H1 (cell line): ENCODE results near the gene CABLES2. TPM values are rescaled to one million over a fixed set of nuclear protein-coding genes. Genes with fewer than 3 reads are reported as not detected.

ENCODE experiments used
- CTCF ChIA-PET: fragments of 300-600 bp; sonication (Branson Sonifier 250); formaldehyde crosslinking; loops from one replicate; lab custom pipeline; 2021; ENCODE audit not compliant: partially characterized antibody; lab: Charles Lee
- POLR2A ChIA-PET: fragments of 300-600 bp; sonication (Branson Sonifier 250); formaldehyde crosslinking; loops from one replicate; lab custom pipeline; 2021; ENCODE audit warnings: inconsistent platforms; ENCODE audit not compliant: partially characterized antibody; lab: Charles Lee
- DNase-seq, 2 experiments: peaks; one replicate each; pipeline versions ENCODE4 v3.0.0 to v3.0.0-alpha.2; 2010 to 2022; ENCODE audit warnings: low spot score in 2 of 2, low read depth in 1 of 2, mixed read lengths in 1 of 2
- FAIRE-seq: peaks from 2 replicates; lab custom pipeline; 2011; peaks lifted over from hg19 to GRCh38; lab: Jason Lieb, UNC
- H2AFZ ChIP-seq: 2 replicates; pipeline ENCODE4 v1.8.1; 2012; ENCODE audit warnings: low read length, inconsistent platforms
- H2AK5ac ChIP-seq: 2 replicates; pipeline ENCODE4 v1.6.1; 2013; ENCODE audit warnings: low read depth, low read length
- H2BK120ac ChIP-seq: replicated peaks from 2 replicates; pipeline ENCODE3; 2013; ENCODE audit warnings: low read depth, low read length, inconsistent platforms
- H2BK12ac ChIP-seq: 2 replicates; pipeline ENCODE4 v1.6.1; 2013; ENCODE audit warnings: low read depth, low read length
- H2BK15ac ChIP-seq: 2 replicates; pipeline ENCODE4 v1.6.1; 2013; ENCODE audit warnings: low read length
- H2BK20ac ChIP-seq: 2 replicates; pipeline ENCODE4 v1.6.1; 2013; ENCODE audit warnings: low read length
- H2BK5ac ChIP-seq: 2 replicates; pipeline ENCODE4 v1.6.1; 2013; ENCODE audit warnings: low read depth, low read length
- H3K14ac ChIP-seq: 2 replicates; pipeline ENCODE4 v1.6.1; 2013; ENCODE audit warnings: inconsistent platforms; ENCODE audit not compliant: insufficient read length
- H3K18ac ChIP-seq: 2 replicates; pipeline ENCODE4 v1.6.1; 2013; ENCODE audit warnings: low read length; ENCODE audit errors: extremely low read depth
- H3K23ac ChIP-seq: 2 replicates; pipeline ENCODE4 v1.6.1; 2013; ENCODE audit warnings: inconsistent platforms; ENCODE audit not compliant: insufficient read length
- H3K23me2 ChIP-seq: 2 replicates; pipeline ENCODE4 v1.6.1; 2013; ENCODE audit warnings: low read depth, low read length
- H3K27ac ChIP-seq: 2 replicates; pipeline ENCODE4 v1.6.1; 2011; ENCODE audit warnings: low read depth, low read length, inconsistent platforms
- H3K27me3 ChIP-seq, 4 experiments: replicated peaks in 1 of 4; 1 replicate in 1 of 4; 2 replicates in 3 of 4; pipeline versions ENCODE4 v1.6.1 to v1.8.1; 2011 to 2013; ENCODE audit warnings: low read length in 3 of 4, mild to moderate bottlenecking in 3 of 4, inconsistent platforms in 2 of 4, mixed read lengths in 2 of 4, moderate library complexity in 1 of 4; ENCODE audit not compliant: control insufficient read depth in 3 of 4, insufficient read depth in 3 of 4; ENCODE audit errors: extremely low read depth in 1 of 4
- H3K36me3 ChIP-seq, 4 experiments: 2 replicates each; pipeline versions ENCODE4 v1.6.1 to v1.8.1; 2011 to 2013; ENCODE audit warnings: mild to moderate bottlenecking in 4 of 4, low read length in 3 of 4, moderate library complexity in 2 of 4, control low read depth in 1 of 4, inconsistent platforms in 1 of 4; ENCODE audit not compliant: insufficient read depth in 4 of 4, control insufficient read depth in 2 of 4
- H3K4ac ChIP-seq: replicated peaks from 2 replicates; pipeline ENCODE3; 2013; ENCODE audit warnings: low read length, low read depth, mixed read lengths, inconsistent platforms; ENCODE audit not compliant: insufficient read length
- H3K4me1 ChIP-seq, 4 experiments: replicated peaks in 1 of 4; 1 replicate in 1 of 4; 2 replicates in 3 of 4; pipeline versions ENCODE4 v1.6.1 to v1.8.1; 2011 to 2013; ENCODE audit warnings: low read length in 3 of 4, inconsistent platforms in 2 of 4, mixed read lengths in 1 of 4; ENCODE audit not compliant: insufficient read depth in 4 of 4, control insufficient read depth in 3 of 4
- H3K4me2 ChIP-seq, 2 experiments: 2 replicates each; pipeline versions ENCODE4 v1.6.1 to v1.8.1; 2011 to 2013; ENCODE audit warnings: low read depth in 2 of 2, low read length in 2 of 2, control low read depth in 1 of 2, inconsistent platforms in 1 of 2, mild to moderate bottlenecking in 1 of 2; ENCODE audit not compliant: insufficient read depth in 1 of 2
- H3K4me3 ChIP-seq, 4 experiments: fragments of 200-600, 300-600 bp in 1 of 4; sonication (generic), shearing (Covaris generic), sonication (Bioruptor Twin) in 1 of 4; 2 replicates each; pipeline versions ENCODE4 v1.5.1 to v1.8.1; 2011 to 2016; ENCODE audit warnings: low read length in 4 of 4, low read depth in 3 of 4, control low read depth in 2 of 4, inconsistent platforms in 2 of 4, mild to moderate bottlenecking in 2 of 4, mixed read lengths in 1 of 4, moderate library complexity in 1 of 4; ENCODE audit not compliant: insufficient read depth in 2 of 4; ENCODE audit errors: extremely low read depth in 1 of 4
- H3K56ac ChIP-seq: replicated peaks from 2 replicates; pipeline ENCODE3; 2013; ENCODE audit warnings: low read depth, mild to moderate bottlenecking, mixed read lengths, low read length, inconsistent platforms; ENCODE audit not compliant: insufficient read length
- H3K79me1 ChIP-seq: 2 replicates; pipeline ENCODE4 v1.6.1; 2013; ENCODE audit warnings: low read depth, low read length, control low read depth
- H3K79me2 ChIP-seq, 2 experiments: 2 replicates each; pipeline versions ENCODE4 v1.6.1 to v1.8.1; 2012 to 2013; ENCODE audit warnings: low read length in 2 of 2, mild to moderate bottlenecking in 2 of 2, inconsistent platforms in 1 of 2; ENCODE audit not compliant: insufficient read depth in 2 of 2, control insufficient read depth in 1 of 2
- H3K9ac ChIP-seq, 4 experiments: replicated peaks in 1 of 4; 1 replicate in 1 of 4; 2 replicates in 3 of 4; pipeline versions ENCODE4 v1.6.1 to v1.8.1; 2011 to 2013; ENCODE audit warnings: low read depth in 3 of 4, low read length in 3 of 4, control low read depth in 2 of 4, mild to moderate bottlenecking in 2 of 4, moderate library complexity in 2 of 4, inconsistent platforms in 1 of 4; ENCODE audit errors: extremely low read depth in 1 of 4
- H3K9me3 ChIP-seq, 2 experiments: 2 replicates each; pipeline versions ENCODE4 v1.6.1 to v1.8.1; 2012 to 2013; ENCODE audit warnings: mild to moderate bottlenecking in 2 of 2, moderate library complexity in 2 of 2, control low read depth in 1 of 2, inconsistent platforms in 1 of 2, low read depth in 1 of 2, low read length in 1 of 2, mixed read lengths in 1 of 2; ENCODE audit not compliant: insufficient read depth in 2 of 2
- H4K20me1 ChIP-seq, 2 experiments: replicated peaks in 1 of 2; 2 replicates each; pipeline versions ENCODE3 to v1.8.1; 2011 to 2013; ENCODE audit warnings: inconsistent platforms in 2 of 2, low read length in 2 of 2, mild to moderate bottlenecking in 1 of 2; ENCODE audit not compliant: insufficient read depth in 2 of 2, control insufficient read depth in 1 of 2
- H4K5ac ChIP-seq: 2 replicates; pipeline ENCODE4 v1.6.1; 2013; ENCODE audit warnings: low read length, low read depth, mixed read lengths, inconsistent platforms; ENCODE audit not compliant: insufficient read length
- H4K8ac ChIP-seq: 2 replicates; pipeline ENCODE4 v1.8.0; 2013; ENCODE audit warnings: mild to moderate bottlenecking, moderate library complexity, low read length, inconsistent platforms; ENCODE audit not compliant: insufficient read depth; ENCODE audit errors: extremely low read depth
- H4K91ac ChIP-seq: replicated peaks from 2 replicates; pipeline ENCODE3; 2013; ENCODE audit warnings: low read length, mixed read lengths, inconsistent platforms; ENCODE audit not compliant: insufficient read length
- ASH2L ChIP-seq: fragments of 200-600, 300-600 bp; sonication (generic); IDR thresholded peaks from one replicate; pipeline ENCODE4 v1.7.1; 2017; ENCODE audit warnings: low read length
- CBX5 ChIP-seq: fragments of 300-800, 300-1000 bp; sonication (generic); IDR thresholded peaks from 2 replicates; pipeline ENCODE4 v1.7.1; 2016; ENCODE audit warnings: antibody characterized with exemption, low read length, low read depth
- FOSL1 ChIP-seq: IDR thresholded peaks from 2 replicates; pipeline ENCODE4 v1.6.1; 2011; ENCODE audit warnings: mild to moderate bottlenecking, low read depth, low read length, moderate library complexity; ENCODE audit not compliant: insufficient read depth
- HDAC2 ChIP-seq, 2 experiments: fragments of 300-600 bp in 1 of 2; sonication (generic) in 1 of 2; IDR thresholded peaks; 2 replicates each; pipeline ENCODE4 v1.6.1; 2011 to 2012; ENCODE audit warnings: low read depth in 2 of 2, low read length in 2 of 2, mild to moderate bottlenecking in 2 of 2, moderate library complexity in 2 of 2, borderline replicate concordance in 1 of 2, inconsistent platforms in 1 of 2
- HDAC6 ChIP-seq: IDR thresholded peaks from one replicate; pipeline ENCODE4 v1.7.1; 2012; ENCODE audit warnings: low read depth, mild to moderate bottlenecking, inconsistent platforms, low read length, moderate library complexity
- NRF1 ChIP-seq: IDR thresholded peaks from 2 replicates; pipeline ENCODE4 v1.6.1; 2011; ENCODE audit warnings: mild to moderate bottlenecking, low read depth, low read length, improper control_type of control experiment
- SIX5 ChIP-seq: IDR thresholded peaks from 2 replicates; pipeline ENCODE4 v1.6.1; 2011; ENCODE audit warnings: mild to moderate bottlenecking, low read depth, low read length
- TEAD4 ChIP-seq: IDR thresholded peaks from 2 replicates; pipeline ENCODE4 v1.6.1; 2012; ENCODE audit warnings: low read depth, low read length, inconsistent platforms, mixed read lengths
- YY1 ChIP-seq: IDR thresholded peaks from 2 replicates; pipeline ENCODE4 v1.6.1; 2011; ENCODE audit warnings: low read depth, mild to moderate bottlenecking, low read length
- WGBS, 2 experiments: shearing (Covaris generic) in 1 of 2; methylation state at CpG; one replicate each; pipeline versions ENCODE4 v1.1.6 to v1.1.7; 2013 to 2015; ENCODE audit warnings: low lambda C conversion rate in 2 of 2, mixed read lengths in 2 of 2, inconsistent platforms in 1 of 2, low coverage in 1 of 2, missing lambda C conversion rate in 1 of 2; ENCODE audit not compliant: insufficient replicate concordance in 2 of 2, insufficient coverage in 1 of 2, insufficient read length in 1 of 2; ENCODE audit errors: extremely low coverage in 1 of 2, missing lambda C conversion rate in 1 of 2; 5-methylcytosine and 5-hydroxymethylcytosine counted together
- polyA plus RNA-seq, 7 experiments: library from polyadenylated mRNA; depleted of rRNA in 3 of 7; stranded (reverse) in 5 of 7; unstranded in 2 of 7; fragments of >200 nt in 5 of 7; fragments of 200-250 nt in 2 of 7; gene quantifications; 1 replicate in 5 of 7; 2 replicates in 1 of 7; 4 replicates in 1 of 7; pipeline versions ENCODE4 v1.2.1 to v1.2.3, GENCODE V29; 2011 to 2013; ENCODE audit warnings: missing spikeins in 2 of 7, mixed read lengths in 2 of 7
- total RNA-seq: library from RNA; stranded (reverse); fragmentation: NEBNext Ultra II Directional; extraction: Animal tissue kit (Norgen Biotek cat#: 25700); gene quantifications from 2 replicates; pipeline ENCODE4 v1.2.1, GENCODE V29; 2021

Gene CABLES2
- total and polyA plus RNA-seq, 2 of the 8 experiments (the other 6 are each of a cell fraction or from before 2014, with no cell fraction given) = 8.0 to 8.8 TPM

- Histone ChIP-seq H3K9ac (no peak overlapping the region), H3K4me2 (no peak overlapping the region), H2BK12ac (no peak overlapping the region), H3K27me3 (no peaks in the 10 kb centered on the region), H3K9me3 (no peaks in the 10 kb centered on the region), H3K23me2 (peaks cover 2% of the 10 kb centered on the region; the same call in 1 of the 2 replicates), H3K79me1 (peaks cover 35% of the 10 kb centered on the region), H3K27ac (no peak overlapping the region; the same call in 1 of the 2 replicates), H2BK120ac (no peak overlapping the region), H3K4me3 (no peak overlapping the region), H2BK5ac (peak overlapping the region; percentile 76; the same call in 1 of the 2 replicates), H2AK5ac (0 out of 2 replicates have a peak overlapping the region, but pooled peaks have one; percentile 86), H4K91ac (peak overlapping the region; percentile 81), H3K4me1 (peaks cover 8 to 63% (median 50%) of the 10 kb centered on the region in 4 experiments), H3K79me2 (peaks cover 12 to 76% of the 10 kb centered on the region in 2 experiments; a peak in 3 of 4 replicates), H2AFZ (no peak overlapping the region), H4K8ac (peak overlapping the region; percentile 60; the same call in 1 of the 2 replicates), H2BK20ac (no peak overlapping the region), H4K5ac (no peak overlapping the region), H3K56ac (no peak overlapping the region), H3K4ac (no peak overlapping the region), H4K20me1 (peaks cover 0 to 21% of the 10 kb centered on the region in 2 experiments), H3K14ac (no peak overlapping the region), H3K23ac (no peak overlapping the region), H3K18ac (no peak overlapping the region; the same call in 1 of the 2 replicates), H3K36me3 (peaks cover under 1 to 23% (median 4%) of the 10 kb centered on the region in 4 experiments; a peak in 4 of 8 replicates), H2BK15ac (no peak overlapping the region)
- DNase-seq (no peak), FAIRE-seq (no peak)
- WGBS, 2 experiments = 83% methylated on average over 6 of the region's 7 CpGs; no CpG with 5 or more reads in 1 of the 2 experiments
- CTCF ChIA-PET = interaction anchor here (0.9 to 3.6 kb wide), 6 partner anchors 7 to 52 kb away, joined by 3 to 30 read pairs (median 14); partner anchors contain the start of gene LAMA5
- POLR2A ChIA-PET = interaction anchor here (0.9 to 10.4 kb wide), 10 partner anchors 7 to 51 kb away, joined by 3 to 114 read pairs (median 6); partner anchors contain the start of genes LAMA5 and RPS21
- TF ChIP-seq ASH2L (no peak), NRF1 (no peak), YY1 (no peak), FOSL1 (no peak), HDAC2 (IDR thresholded peaks at IDR 0.05; ENCODE audit: borderline replicate concordance in 1 of 2, low read depth in 2 of 2, low read length in 2 of 2) (no peak), CBX5 (no peak), SIX5 (no peak), HDAC6 (no peak), TEAD4 (no peak)
Observed at GRCh38 chr20:62357681-62358080, 49.4 kb downstream of the CABLES2 start.
